GM12891 (cell line): ENCODE data around the gene BCKDK.

ENCODE experiments used
- POLR2A ChIP-seq: IDR thresholded peaks from 2 replicates; pipeline ENCODE4 v1.6.1; 2011; ENCODE audit warnings: low read depth, low read length, control low read depth
- SPI1 ChIP-seq: IDR thresholded peaks from 2 replicates; pipeline ENCODE4 v1.6.1; 2011; ENCODE audit warnings: low read depth, low read length, control low read depth
- TAF1 ChIP-seq: IDR thresholded peaks from 2 replicates; pipeline ENCODE4 v1.6.1; 2011; ENCODE audit warnings: low read depth, low read length, control low read depth

GRCh38 chr16:31113121-31114120 is 5.2 kb downstream of the BCKDK start:
- TF ChIP-seq POLR2A (no peak), SPI1 (no peak), TAF1 (no peak)
